AG04450 (cell line): ENCODE measurements around the gene NFKBIL1. TPM values are rescaled to one million over a fixed set of nuclear protein-coding genes. Genes with fewer than 3 reads are reported as not detected.

Experiments used
- CTCF ChIA-PET: fragments of 300-600, 350-600 bp; formaldehyde crosslinking; extraction: SDS; loops from one replicate; lab custom pipeline; 2022; ENCODE audit warnings: antibody characterized with exemption, inconsistent platforms; lab: Charles Lee
- POLR2A ChIA-PET: fragments of 350-600 bp; formaldehyde crosslinking; extraction: SDS; loops from one replicate; lab custom pipeline; 2021; ENCODE audit warnings: antibody characterized with exemption, inconsistent platforms; lab: Yijun Ruan, JAX
- DNase-seq: peaks from one replicate; pipeline ENCODE4 v3.0.0-alpha.2; 2011; ENCODE audit warnings: low read depth, low spot score
- H3K27ac ChIP-seq: one replicate; pipeline ENCODE4 v1.5.1; 2012; ENCODE audit warnings: low read depth, low read length, control low read depth
- H3K27me3 ChIP-seq: one replicate; pipeline ENCODE4 v1.6.0; 2012; ENCODE audit warnings: low read length; ENCODE audit not compliant: control insufficient read depth, insufficient read depth
- H3K4me3 ChIP-seq: 2 replicates; pipeline ENCODE4 v1.5.1; 2011; ENCODE audit warnings: mild to moderate bottlenecking, low read depth, low read length, control low read depth
- H3K9me3 ChIP-seq: 2 replicates; pipeline ENCODE4 v1.5.1; 2012; ENCODE audit warnings: low read length; ENCODE audit not compliant: control insufficient read depth, insufficient read depth
- CTCF ChIP-seq: IDR thresholded peaks from 2 replicates; pipeline ENCODE4 v1.5.1; 2011; ENCODE audit warnings: low read depth, low read length, control low read depth, inconsistent platforms
- polyA plus RNA-seq: library from polyadenylated mRNA; depleted of rRNA; stranded (reverse); fragments of >200 nt; gene quantifications from 2 replicates; pipeline ENCODE4 v1.2.3, GENCODE V29; 2011

The NFKBIL1 gene
- polyA plus RNA-seq, 1 experiment = 5.1 TPM

DNA sequence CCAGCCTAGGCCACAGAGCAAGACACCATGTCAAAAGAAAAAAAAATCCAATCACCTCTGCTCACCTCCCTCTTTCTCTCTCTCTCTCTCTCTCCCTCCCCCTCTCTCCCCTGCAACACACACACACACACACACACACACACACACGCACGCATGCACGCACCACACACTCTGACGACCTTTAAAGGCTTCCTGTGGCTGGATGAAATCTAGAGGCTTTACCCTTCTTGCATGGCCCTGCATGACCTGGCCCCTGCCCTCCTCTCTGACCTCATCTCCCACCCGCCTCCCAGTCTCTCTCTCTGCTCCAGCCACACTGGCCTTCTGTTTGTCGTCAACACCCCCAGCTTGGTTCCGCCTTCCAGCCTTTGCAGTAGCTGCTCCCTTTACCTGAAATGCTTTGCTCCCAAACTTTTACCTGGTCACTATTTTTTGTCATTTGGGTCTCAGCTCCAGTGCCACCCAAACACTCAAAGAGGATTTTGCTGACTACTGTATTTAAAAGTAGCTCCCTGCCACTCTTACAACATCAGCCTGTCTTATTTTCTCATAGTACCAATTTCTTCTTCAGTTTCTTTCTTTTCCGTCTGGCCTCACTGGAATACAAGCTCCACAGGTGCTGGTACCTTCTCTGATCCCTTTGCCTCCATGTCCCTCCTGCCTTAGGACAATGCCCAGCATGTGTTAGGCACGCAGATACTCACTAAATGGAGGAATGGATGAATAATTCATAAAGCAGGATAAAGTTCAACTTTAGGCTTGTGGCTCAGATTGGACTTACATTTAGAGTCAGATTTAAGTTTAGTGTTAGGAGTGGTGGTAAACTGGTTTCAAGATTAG, 20.3 kb downstream of the NFKBIL1 start:
- H3K27me3 ChIP-seq = peaks cover 14% of the 10 kb centered on the region
- no peak for DNase-seq
- TF ChIP-seq CTCF = no peak
- no peak overlapping the region for H3K27ac ChIP-seq
- CTCF ChIA-PET = interaction anchor here (0.9 to 2.5 kb wide), 2 partner anchors 8 to 30 kb away, joined by 3 to 10 read pairs; no protein-coding TSS in a partner anchor
- POLR2A ChIA-PET = no interaction called here
- no peaks in the 10 kb centered on the region for H3K9me3 ChIP-seq
- H3K4me3 ChIP-seq = no peak overlapping the region

- TF ChIP-seq CTCF = no peak
- no peak for DNase-seq
- no peaks in the 10 kb centered on the region for H3K9me3 ChIP-seq
- POLR2A ChIA-PET = no interaction called here
- no peak overlapping the region for H3K4me3 ChIP-seq
- CTCF ChIA-PET = interaction anchor here (0.9 to 2.5 kb wide), 2 partner anchors 9 to 30 kb away, joined by 3 to 10 read pairs; no protein-coding TSS in a partner anchor
- H3K27ac ChIP-seq = no peak overlapping the region
- peaks cover 21% of the 10 kb centered on the region for H3K27me3 ChIP-seq
Measured at GRCh38 chr6:31568537-31568961, 21.1 kb downstream of the NFKBIL1 start.

DNA sequence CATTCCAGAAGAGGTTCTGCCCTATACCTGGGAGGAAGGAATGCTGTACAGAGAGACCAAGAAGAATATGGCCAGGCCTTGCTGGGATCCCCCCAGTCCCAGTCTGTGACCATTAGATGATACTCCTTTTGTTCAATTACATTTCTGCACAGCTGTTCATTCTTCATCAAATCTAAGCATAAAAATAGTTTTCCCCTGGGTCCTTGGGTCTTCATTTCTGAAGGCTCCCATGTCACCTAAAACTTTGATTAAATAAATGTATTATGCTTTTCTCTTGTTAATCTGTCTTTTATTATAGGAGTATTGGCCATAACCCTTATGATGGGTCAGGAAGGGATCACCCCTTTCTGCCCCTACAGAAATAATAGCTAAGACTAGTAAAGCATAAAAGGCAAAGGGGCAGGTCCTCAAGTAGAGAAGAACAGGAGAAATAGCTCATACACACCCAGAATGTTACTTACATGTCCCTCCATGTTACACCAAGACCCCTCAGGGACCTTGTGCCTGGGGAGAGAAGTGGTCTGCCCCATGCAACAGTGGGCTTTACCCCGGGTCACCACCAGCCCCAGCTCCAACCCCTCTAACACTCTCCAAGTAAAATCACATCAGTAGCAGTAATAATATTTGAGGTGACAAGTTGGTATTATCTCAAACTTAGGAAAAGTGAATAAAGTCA, 22.6 kb downstream of the NFKBIL1 start:
- Histone ChIP-seq H3K27me3 (peaks cover 27% of the 10 kb centered on the region), H3K9me3 (no peaks in the 10 kb centered on the region), H3K27ac (no peak overlapping the region), H3K4me3 (no peak overlapping the region)
- ChIA-PET POLR2A (no interaction called here), CTCF (interaction anchor here (1.0 to 1.9 kb wide), 2 partner anchors 10 to 28 kb away, joined by 5 to 11 read pairs; no protein-coding TSS in a partner anchor)
- no peak for TF ChIP-seq CTCF
- DNase-seq = no peak

- ChIA-PET POLR2A (no interaction called here), CTCF (no interaction called here)
- Histone ChIP-seq H3K9me3 (no peaks in the 10 kb centered on the region; the same call in 1 of the 2 replicates), H3K4me3 (no peak within 1 kb of the TSS), H3K27ac (no peak within 1 kb of the TSS), H3K27me3 (peaks cover 39% of the 10 kb centered on the region)
- no peak for TF ChIP-seq CTCF
- DNase-seq = no peak
Measured at GRCh38 chr6:31572041-31572911, 24.9 kb downstream of the NFKBIL1 start, which contains the start of gene LTA. Gene LTA, plus strand, starts transcription at chr6:31572289. Its CDS starts 454 bp downstream, at chr6:31572743.
